Astrocyte (in vitro differentiated cells and primary cell): ENCODE results near the gene OR6S1.

ENCODE experiments used
- CTCF ChIP-seq: IDR thresholded peaks from 2 replicates; pipeline ENCODE4 v1.5.1; 2011; ENCODE audit warnings: low read depth, mild to moderate bottlenecking, inconsistent platforms, low read length, moderate library complexity; ENCODE audit not compliant: insufficient read depth
- EZH2 ChIP-seq: IDR thresholded peaks from 2 replicates; pipeline ENCODE4 v1.6.1; 2012; ENCODE audit warnings: mild to moderate bottlenecking, low read length, inconsistent platforms; ENCODE audit not compliant: insufficient read depth

GRCh38 chr14:20626274-20626673 lies 15.2 kb downstream of the OR6S1 start:
- TF ChIP-seq CTCF: no peak
- TF ChIP-seq EZH2: no peak
